GM19193 (cell line): ENCODE results near the gene LRRC59.

Source experiments
- POLR2A ChIP-seq: IDR thresholded peaks from 4 replicates; pipeline ENCODE4 v1.6.1; 2011; ENCODE audit not compliant: insufficient read depth, insufficient read length; ENCODE audit errors: extremely low read depth

The LRRC59 gene

GRCh38 chr17:50375858-50376538, 21.3 kb downstream of the LRRC59 start:
- TF ChIP-seq POLR2A = no peak

GRCh38 chr17:50373705-50374104, 23.6 kb downstream of the LRRC59 start:
- TF ChIP-seq POLR2A = no peak

DNA sequence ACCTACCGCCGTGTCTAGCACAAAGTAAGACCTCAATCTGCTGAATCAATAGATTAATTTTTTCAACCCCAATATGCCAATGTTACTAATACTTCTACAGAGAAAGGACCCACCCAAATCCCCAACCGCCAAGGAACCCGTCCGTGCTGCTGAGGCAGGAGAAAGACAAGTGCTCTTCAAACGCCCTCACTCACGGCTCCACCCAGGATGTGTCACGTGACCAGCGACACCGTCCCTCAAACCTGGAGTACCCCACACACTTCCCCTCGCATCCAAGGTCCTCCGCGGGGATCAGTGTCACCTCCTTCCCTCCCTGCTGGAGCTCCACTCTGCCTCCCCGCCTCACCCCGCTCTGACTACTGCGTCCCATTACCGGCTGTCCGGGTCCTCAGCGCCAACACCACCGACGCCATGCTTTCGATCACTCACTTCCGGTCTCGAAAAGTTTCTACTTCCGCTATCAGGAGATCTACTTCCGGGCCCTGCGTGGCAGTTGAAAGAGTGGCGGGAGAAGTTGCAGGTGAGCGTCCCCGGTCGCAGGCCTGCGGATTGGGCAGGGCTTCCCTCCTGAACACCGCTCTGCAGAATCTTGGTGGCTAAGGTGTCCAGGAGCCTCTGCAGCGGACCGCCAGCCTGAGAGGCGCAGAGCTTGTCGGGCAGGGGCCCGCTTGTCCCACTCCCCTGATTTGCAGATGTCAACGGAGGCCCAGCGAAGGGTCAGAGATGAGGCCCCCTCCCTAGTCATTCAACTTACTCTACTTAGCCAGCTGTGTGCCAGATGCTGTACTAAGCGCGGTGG, 24.4 kb downstream of the LRRC59 start, which contains the start of the genes EME1 and MRPL27:
EME1 (plus strand) TSS at position 472 of the 799 bp plus-strand sequence. CDS start 1,980 bp downstream, outside the sequence.
MRPL27 (minus strand) TSS at position 427 of the 799 bp plus-strand sequence; CDS start at position 413, 14 bp downstream.
- peak; percentile 95 for TF ChIP-seq POLR2A

DNA sequence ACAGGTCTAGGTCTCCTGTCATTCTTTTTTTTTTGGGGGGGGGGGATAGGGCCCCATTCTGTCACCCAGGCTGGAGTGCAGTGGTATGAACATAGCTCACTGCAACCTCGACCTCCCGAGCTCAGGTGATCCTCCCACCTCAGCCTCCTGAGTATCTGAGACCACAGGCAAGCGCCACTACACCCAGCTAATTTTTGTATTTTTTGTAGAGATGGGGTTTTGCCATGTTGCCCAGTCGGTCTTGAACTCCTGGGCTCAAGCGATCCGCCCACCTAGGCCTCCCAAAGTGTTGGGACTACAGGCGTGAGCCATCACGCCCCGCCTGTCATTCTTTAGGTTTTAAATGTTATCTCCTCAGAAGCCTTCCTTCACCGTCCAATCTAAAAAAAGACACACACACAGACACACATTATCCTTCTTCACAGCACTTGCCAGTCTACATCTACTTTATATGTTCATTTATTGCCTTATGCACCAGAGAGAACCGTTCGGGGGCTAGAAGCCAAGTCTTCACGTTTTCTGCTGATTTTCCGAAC, 25.0 kb downstream of the LRRC59 start:
- TF ChIP-seq POLR2A = no peak

- TF ChIP-seq POLR2A = no peak
Measured at GRCh38 chr17:50371526-50371925, 25.8 kb downstream of the LRRC59 start.

GRCh38 chr17:50370052-50370451, 27.3 kb downstream of the LRRC59 start:
- no peak for TF ChIP-seq POLR2A

DNA sequence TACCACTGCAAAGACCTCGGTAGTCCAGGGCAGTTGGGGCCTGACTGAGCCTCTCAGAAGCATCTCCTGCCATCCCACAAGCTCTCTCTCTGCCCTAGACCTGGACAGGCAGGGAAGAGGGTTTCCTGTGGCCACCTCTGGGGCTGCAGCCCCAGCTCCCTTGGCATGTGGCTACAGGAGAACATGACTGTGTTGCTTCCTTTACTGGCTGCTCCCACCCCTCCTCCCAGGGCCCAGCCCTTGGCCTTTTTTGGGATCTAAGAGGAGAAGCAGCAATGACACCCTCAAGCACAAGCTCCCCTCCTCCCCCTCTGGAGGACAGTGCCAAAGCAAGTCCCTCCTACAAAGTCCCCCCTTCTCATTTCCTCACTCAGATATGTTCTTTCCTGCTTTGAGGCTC, 29.9 kb downstream of the LRRC59 start:
- TF ChIP-seq POLR2A = no peak

DNA sequence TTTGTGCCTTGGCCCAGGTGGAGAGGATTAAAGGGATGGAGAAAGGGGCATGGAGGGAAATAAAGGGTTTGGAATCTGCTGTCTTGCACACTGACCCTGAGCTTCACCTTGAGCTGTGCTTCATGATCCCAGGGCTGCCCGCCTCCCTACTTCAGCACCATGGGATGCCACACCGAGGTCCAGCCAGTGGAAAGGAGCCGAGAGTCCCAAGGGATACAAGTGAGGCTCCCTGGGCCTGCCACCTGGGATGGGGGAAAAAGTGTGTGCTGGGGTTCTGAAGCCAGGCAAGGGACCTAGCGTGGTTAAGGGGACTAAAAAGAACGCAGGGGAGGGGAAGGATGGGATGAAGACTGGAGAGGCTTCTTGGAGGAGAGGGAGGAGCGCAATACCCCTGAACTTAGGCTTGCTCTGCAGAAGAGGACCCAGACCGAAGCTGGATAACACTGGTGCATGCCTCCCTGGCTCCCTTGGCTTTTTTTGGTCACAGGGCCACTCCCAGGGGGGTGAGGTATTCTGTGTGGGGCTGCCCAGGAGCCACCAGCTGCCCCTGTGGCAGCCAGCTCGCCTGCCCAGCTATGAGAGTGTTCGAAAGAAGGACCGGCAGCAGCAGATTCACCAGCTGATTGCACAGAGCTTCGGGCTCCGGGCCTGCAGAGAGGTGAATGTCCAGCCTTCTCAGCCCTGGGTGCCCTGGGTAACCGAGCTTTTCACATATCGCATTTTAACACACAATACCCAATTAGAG, 31.5 kb downstream of the LRRC59 start:
- TF ChIP-seq POLR2A = no peak

- TF ChIP-seq POLR2A = no peak
Measured at GRCh38 chr17:50365165-50365564, 32.2 kb downstream of the LRRC59 start.

- TF ChIP-seq POLR2A = no peak
Measured at GRCh38 chr17:50364715-50365114, 32.6 kb downstream of the LRRC59 start.

- peak; percentile 15 for TF ChIP-seq POLR2A
Measured at GRCh38 chr17:50364061-50364458, 33.3 kb downstream of the LRRC59 start.

GRCh38 chr17:50363217-50364060, 33.9 kb downstream of the LRRC59 start:
- TF ChIP-seq POLR2A = no peak

GRCh38 chr17:50362661-50363060, 34.7 kb downstream of the LRRC59 start:
- no peak for TF ChIP-seq POLR2A

DNA sequence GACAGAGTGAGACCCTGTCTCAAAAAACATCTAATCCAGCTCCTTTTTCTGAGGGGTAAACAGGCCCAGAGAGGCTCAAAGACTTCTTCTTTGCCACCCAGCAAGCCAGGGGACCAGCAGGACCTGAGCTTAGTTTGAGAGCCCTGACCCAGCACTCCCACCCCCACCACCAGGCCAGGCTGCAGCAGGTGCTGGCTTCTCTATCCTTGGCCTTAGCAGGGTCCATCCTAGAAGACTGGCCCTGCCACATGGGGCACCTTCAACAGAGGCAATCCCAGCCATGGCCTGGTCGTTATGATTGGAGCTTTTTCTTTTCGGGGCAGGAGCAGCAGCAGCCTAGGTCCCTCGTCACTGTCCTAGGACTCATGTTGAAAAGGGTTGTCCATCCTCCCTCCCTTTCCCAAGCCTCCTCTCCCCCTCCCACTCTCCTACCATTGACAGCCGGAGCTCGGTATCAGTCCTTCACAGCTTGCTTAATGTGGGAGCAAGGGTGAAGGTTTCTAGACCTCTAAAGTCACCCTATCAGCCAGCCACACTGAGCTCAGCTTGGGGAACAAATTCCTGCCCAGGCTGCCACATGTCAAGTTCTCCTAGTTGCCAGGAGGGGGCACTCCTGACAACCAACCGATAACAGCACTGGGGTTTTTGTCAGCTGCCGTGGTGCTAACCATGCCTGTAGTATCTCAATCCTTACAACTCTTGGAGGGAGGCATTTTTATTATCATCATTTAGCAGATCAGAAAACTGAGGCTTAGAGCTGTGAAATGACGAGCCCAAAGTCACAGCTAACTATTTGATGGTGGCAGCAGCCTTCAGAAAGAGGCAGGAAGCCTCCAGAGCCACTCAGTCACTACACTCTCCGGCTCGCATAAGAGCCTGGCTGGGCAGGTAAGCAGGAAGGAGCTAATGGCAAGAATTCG, 35.5 kb downstream of the LRRC59 start:
- no peak for TF ChIP-seq POLR2A
